Stimulated activated CD4-positive, alpha-beta T cell treated with anti-CD3 and anti-CD28 coated beads, TNF-alpha, amount 100 ng/mL, for 1 hour (primary cell): ENCODE measurements around the gene NDUFS8.

Experiments used
- DNase-seq, 3 donors: peaks; one replicate each; pipeline ENCODE4 v3.0.0-alpha.2; 2020; ENCODE audit warnings: low read depth in 3 of 3, low spot score in 1 of 3

The NDUFS8 gene

GRCh38 chr11:68002938-68003845, 27.3 kb upstream of the NDUFS8 start:
- peak in 2 of 3 donors; percentile 22 to 31 for DNase-seq

DNA sequence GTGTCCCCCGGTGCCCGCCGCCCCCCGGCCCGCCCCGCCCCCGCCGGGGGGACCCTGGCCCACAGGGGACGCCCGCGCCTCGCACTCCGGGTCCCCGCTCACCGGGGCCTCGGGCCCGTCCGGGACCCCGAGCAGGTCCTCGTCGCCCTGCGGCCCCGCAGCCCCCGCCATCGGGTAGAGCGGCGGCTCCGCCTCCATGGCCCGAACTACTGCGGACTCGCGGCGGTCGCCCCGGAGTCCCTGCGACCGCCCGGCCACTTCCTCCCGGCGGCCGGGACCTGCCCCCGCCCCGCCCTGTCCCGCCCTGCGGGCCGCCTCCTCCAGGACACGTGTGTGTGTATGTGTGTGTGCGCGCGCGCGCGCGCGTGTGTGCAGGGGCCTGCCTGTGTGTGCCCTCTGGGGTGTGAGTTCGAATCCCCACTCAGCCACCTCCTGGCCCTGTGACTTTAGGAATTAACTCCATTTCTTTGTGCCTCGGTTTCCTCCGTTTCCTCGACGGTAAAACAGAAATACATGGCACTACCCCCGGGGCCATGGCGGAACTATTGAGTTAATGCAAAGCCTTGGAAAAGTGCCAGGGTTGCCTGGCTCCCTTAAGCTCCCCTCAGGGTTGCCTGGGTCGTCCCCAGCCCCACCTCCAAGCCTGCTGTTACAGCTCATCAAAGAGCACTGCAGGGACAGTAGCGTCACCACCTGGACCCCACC, 26.5 kb upstream of the NDUFS8 start, which contains the start of gene UNC93B1:
Gene UNC93B1 (minus strand): TSS at position 252 of the 705 bp plus-strand sequence. CDS start 54 bp downstream, at position 198.
- DNase-seq, result peak; percentile 35 to 68 (median 49)

GRCh38 chr11:68004551-68005335, 25.7 kb upstream of the NDUFS8 start:
- DNase-seq, result no peak

GRCh38 chr11:68006606-68007166, 23.8 kb upstream of the NDUFS8 start:
- DNase-seq, result no peak

DNA sequence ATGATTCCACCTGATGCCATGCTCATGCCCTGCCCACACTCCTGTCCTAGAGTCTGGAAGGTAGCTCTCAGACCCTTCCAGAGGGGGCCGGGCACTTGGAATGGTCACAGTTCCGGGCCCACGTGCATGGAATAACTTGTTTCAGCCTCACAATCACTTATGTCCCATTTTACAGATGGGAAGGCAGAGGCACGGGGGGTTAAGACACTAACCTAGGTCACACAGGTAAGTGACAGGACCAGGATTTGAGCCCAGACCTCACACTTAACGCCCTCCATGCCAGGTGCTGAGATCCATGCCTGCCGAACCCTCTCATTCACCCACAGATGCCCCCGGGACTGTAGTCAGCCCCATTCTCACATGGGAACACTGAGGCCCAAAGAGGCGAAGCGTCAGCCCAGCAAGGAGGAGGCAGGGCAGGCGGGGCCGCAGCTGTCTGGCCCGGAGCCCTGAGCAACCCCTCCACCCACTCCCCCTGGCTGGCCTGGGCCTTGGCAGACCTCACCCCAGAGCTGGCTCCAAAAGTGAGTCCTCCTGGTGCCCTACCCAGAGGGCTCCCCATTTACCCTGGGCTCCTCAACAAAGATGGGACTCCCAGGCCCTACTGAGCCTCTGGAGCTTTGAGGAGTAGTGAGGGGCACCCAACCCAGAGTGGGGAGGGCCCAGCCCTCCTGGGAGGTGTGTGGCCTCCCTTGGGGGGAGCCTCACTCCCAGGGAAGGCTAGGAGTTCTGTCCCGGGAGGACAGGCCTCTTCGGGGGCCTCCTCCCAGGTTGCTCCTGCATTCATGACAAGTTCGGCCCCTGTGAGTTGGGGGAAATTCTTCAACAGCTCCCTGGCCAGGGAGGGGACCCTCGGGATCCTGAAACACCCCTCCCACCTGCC, 22.7 kb upstream of the NDUFS8 start:
- no peak for DNase-seq

GRCh38 chr11:68008381-68009337, 21.8 kb upstream of the NDUFS8 start:
- no peak for DNase-seq

DNA sequence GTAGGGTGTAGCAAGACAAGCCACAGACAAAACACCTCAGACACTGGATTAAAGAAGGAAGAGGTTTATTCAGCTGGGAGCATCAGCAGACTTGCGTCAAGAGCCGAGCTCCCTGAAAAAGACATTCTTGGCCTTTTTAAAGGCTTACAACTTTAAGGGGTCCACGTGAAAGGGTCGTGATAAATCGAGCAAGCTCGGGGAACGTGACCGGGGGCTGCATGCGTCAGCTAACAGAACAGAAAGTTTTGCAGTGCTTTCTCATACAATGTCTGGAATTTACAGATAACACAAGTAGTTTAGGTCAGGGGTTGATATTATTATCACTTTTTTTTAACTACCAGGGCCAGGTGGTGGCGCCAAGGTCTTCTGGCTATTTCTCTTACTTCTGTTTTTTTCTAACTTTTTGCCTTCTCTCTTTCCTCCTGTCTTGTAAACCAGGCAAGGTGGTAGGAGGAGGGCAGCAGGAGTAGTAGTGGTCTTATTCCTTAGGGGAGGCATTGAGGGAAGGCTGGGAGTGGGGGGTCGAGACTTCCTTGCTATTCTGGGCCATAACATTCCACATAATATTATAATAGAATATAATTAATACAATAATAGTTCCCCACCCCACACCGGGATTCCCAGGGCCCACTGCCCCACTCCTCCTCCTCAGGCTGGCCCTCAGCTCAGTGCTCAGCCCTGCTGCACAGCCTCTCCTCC, 20.9 kb upstream of the NDUFS8 start:
- DNase-seq, result no peak

DNA sequence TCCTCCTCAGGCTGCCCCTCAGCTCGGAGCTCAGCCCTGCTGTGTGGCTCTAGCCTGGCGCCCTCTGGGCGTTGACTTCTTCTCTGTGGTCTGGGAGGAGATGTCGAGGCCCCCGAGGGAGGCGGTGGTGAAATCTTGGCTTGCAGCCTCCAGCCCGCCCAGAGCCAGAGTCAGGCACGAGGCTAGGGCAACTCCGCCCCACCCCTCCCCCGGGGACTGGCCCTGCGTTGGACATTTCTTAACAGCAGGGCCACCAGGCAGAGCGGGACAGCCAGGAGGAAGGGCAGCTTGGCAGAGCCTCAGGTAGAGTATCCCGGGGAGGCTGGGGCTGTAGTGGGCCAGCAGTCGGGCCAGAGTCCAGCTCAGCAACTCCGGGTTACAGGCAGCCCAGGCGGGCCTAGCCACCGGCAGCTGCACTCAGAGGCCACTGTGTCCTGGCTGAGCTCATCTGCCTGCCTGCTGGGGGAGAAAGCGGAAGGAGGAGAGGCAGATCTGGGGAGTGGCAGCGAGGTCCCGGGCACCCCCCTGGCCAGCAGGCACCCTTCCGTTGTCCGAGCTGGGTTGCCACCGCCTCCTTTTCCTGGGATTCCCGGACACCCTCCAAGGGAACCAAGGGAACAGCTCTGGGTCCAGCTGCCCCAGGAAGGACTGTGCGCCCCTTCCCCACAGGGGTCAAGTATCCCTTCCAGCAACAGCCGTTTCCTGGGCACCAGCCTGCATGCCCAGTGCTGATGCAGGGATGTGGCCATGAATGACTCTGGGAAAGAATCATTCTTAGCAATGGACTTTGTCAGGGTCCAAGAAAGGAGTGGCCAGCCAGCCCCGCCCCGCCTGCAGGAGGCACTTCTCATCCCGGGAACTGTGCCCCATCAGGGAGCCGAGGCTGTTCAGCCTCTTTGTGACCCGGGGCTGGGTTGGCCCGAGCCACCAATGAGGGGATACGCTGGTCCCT, 20.1 kb upstream of the NDUFS8 start, which contains the start of gene ALDH3B1:
Gene ALDH3B1 (plus strand): TSS at position 238 of the 952 bp plus-strand sequence. CDS start 4,971 bp downstream, outside the sequence.
- no peak for DNase-seq

GRCh38 chr11:68011051-68011943, 19.2 kb upstream of the NDUFS8 start:
- DNase-seq, result no peak

DNA sequence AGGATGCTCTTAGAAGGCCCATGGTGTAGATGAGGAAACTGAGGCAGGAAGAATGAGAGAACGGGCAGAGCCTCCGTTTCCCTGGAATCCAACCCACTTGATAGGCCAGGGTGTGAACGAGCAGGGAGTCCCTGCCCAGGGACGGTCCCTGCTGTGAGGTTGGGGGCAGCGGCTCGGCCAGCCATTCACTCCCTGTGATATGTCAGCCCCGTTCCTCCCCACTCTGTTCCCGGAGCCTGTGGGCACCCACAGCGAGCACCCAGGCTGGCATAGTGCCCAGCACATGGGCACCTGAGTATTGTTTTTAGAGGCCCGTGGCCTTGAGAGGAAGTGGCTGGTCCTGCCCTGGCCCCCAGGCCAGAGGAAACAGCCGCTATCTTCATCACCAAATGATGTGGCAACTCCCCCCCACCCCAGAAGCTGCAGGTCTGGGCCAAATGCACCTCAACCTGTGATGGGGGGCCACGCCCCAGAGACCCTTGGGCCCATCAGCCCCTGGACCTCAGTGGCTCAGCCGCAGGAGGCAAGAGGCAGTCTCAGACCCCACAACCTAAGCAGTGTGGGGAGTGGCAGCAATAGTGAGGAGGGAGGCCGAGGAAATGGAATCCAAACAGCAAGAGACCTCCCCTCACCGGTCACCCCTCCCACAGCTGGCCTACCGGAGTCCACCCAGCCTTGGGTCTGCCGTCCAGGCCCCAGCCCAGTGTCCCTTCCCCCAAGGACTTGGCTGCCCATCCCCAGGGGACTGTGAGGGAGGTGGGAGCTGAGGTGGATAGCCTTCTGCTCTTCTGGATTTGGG, 18.2 kb upstream of the NDUFS8 start:
- no peak for DNase-seq

GRCh38 chr11:68012843-68013610, 17.5 kb upstream of the NDUFS8 start:
- DNase-seq, result no peak

- no peak for DNase-seq
Observed at GRCh38 chr11:68013611-68014156, 16.8 kb upstream of the NDUFS8 start.

- DNase-seq, result no peak
Observed at GRCh38 chr11:68014157-68014946, 16.1 kb upstream of the NDUFS8 start.
